ENCODE results near the gene MTA1.

MTA1 gene

DNA sequence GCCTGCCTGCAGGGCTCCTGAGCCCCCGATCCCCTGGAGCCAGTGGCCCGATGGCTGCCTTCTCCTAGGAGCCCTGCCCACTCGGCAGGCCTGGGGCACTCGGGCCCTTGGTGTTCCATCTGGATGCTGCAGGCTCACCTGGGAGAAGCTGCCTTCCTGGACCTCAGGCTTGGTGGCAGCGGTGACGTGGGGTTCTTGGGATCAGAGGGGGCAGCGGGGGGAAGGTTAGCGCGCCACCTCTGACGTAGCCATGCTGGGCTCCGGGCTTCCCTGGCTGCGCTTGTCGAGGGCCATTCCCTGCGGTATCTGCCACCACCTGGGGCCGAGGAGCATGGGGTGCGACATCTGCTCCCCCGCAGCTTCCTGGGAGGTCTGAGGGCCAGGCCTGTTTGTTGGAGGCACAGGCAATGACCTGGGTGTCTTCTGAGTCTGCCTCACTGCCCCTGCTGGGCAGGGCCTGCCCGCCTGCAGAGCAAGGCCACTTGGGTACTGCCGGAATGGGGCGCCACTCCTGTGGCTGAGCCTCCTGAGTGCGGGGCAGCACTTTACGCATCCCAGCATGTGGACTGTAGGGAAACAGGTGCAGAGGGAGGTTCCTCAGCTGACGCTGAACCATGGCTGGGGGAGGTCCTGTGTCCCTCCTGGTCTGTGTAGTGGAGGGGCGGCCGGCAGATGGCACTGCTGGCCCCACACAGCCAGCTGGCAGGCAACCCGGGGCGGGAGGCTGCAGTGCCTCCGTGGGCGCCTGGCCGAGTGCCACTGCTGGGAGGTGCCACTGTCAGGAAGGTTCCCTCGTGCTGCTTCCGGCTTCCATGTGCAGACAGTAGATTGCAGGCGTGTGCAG, 20.3 kb downstream of the MTA1 start:
- H3K4me3 ChIP-seq (ENCODE audit: control insufficient read depth, low read depth, low read length), result no peak overlapping the region
- TF ChIP-seq, protein P1, sequence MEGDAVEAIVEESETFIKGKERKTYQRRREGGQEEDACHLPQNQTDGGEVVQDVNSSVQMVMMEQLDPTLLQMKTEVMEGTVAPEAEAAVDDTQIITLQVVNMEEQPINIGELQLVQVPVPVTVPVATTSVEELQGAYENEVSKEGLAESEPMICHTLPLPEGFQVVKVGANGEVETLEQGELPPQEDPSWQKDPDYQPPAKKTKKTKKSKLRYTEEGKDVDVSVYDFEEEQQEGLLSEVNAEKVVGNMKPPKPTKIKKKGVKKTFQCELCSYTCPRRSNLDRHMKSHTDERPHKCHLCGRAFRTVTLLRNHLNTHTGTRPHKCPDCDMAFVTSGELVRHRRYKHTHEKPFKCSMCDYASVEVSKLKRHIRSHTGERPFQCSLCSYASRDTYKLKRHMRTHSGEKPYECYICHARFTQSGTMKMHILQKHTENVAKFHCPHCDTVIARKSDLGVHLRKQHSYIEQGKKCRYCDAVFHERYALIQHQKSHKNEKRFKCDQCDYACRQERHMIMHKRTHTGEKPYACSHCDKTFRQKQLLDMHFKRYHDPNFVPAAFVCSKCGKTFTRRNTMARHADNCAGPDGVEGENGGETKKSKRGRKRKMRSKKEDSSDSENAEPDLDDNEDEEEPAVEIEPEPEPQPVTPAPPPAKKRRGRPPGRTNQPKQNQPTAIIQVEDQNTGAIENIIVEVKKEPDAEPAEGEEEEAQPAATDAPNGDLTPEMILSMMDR (conservative IDR thresholded peaks at IDR 0.05; ENCODE audit: control insufficient read depth, insufficient read depth, low read depth, low read length), result no peak
- DNase-seq (ENCODE audit: low read depth), result no peak

DNA sequence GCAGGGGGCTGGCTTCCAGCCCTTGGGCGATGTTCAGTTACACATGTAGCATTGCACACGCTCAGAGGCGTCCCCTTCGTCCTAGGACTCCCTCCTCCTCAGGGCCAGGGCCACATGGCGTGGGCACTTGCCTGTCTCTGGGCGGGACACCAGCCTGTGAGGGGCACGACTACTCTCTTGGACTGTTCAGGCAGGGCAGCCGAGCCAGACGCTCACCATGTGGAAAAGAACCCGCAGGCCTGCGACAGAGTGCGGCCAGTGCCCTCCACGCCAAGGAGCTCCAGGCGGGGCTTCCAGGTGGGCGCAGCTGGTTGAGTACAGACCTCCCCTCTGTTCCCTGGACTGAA, 20.9 kb downstream of the MTA1 start:
- TF ChIP-seq, protein P1 (conservative IDR thresholded peaks at IDR 0.05; ENCODE audit: control insufficient read depth, insufficient read depth, low read depth, low read length), result no peak
- no peak for DNase-seq (ENCODE audit: low read depth)

DNA sequence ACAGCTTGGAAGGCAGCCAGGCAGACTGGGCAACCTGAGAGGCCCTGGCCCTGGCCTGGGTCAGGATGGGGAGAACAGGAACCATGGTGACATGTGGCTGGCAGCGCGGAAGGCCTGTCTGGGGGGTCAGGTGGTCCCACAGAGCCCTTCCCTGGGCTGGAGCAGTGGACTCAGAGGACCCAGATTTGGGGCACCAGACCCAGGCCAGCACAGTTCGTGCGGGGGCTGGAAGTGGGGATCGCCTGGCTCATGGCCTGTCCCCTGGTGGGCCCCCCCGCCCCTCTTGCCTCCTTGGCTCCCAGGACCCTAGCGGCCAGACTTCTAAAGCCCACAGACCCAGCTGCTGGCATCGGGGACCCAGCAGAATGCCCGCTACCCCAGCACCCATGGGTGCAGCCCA, 21.4 kb downstream of the MTA1 start:
- no peak for DNase-seq (ENCODE audit: low read depth)
- TF ChIP-seq, protein P1 (conservative IDR thresholded peaks at IDR 0.05; ENCODE audit: control insufficient read depth, insufficient read depth, low read depth, low read length), result no peak
- no peak overlapping the region for H3K4me3 ChIP-seq (ENCODE audit: control insufficient read depth, low read depth, low read length)

More for the DNA sequence above, 20.9 kb downstream of the MTA1 start:
- no peak overlapping the region for H3K4me3 ChIP-seq (ENCODE audit: control insufficient read depth, low read depth, low read length)

DNA sequence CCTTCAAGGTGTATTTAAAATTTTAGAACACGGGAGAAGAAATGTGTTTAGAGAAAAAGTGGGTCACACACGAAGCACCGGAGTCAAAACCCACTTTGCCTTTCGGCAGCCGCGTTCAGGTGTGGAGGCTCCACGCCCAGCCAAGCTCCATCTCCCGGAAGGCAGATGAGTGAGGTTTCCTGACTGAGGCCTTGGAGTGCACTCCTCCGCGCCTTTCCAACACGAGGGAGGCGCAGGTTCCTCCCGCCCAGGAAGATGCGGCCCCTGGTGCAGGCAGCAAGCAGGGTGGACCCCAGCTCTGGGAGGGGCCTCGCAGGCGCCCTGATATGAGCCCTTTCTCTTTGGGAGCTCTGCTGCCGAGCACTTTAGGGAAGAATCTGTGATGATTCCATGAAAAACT, 22.5 kb downstream of the MTA1 start:
- no peak overlapping the region for H3K4me3 ChIP-seq (ENCODE audit: control insufficient read depth, low read depth, low read length)
- TF ChIP-seq, protein P1 (conservative IDR thresholded peaks at IDR 0.05; ENCODE audit: control insufficient read depth, insufficient read depth, low read depth, low read length), result no peak
- no peak for DNase-seq (ENCODE audit: low read depth)

DNA sequence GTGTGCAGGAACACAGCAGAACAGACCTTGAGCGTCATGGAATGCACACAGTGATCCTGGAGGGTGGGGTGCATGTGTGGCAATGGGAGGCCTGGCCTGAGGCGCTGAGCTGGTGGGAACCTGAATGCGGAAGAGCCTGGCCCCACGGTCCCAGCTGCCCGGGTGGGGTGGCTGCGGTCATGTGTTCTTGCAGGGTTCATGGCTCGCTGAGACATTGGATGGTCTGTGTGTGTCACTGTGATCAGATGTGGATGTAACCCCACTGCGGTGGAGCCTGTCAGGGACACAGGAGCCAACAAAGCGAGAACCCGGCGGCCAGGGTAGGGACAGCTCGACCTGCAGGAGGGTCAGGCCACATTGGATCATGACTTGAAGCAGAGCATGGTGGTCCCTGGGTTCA, 23.2 kb downstream of the MTA1 start:
- no peak for DNase-seq (ENCODE audit: low read depth)
- H3K4me3 ChIP-seq (ENCODE audit: control insufficient read depth, low read depth, low read length), result no peak overlapping the region
- TF ChIP-seq, protein P1 (conservative IDR thresholded peaks at IDR 0.05; ENCODE audit: control insufficient read depth, insufficient read depth, low read depth, low read length), result no peak

DNA sequence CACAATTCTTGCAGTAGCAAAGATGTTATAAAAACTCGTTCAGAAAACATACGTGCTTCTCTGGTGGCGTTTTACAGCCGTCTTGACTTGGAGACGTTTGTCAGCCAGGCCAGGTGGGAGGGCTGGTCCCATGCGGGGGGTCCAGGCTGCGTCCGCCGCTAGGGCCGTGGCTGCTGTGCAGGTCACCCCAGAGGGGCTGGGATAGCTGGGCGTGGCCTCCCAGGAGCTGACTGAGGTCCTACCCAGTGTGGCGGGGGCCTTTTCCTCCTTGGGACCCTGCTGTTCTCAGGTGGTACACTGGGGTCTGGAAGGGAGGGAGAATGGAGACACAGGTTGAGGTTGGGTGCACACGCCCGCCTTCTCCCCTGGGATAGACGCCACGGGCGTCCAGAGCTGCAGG, 25.2 kb downstream of the MTA1 start:
- no peak overlapping the region for H3K4me3 ChIP-seq (ENCODE audit: control insufficient read depth, low read depth, low read length)
- TF ChIP-seq, protein P1 (conservative IDR thresholded peaks at IDR 0.05; ENCODE audit: control insufficient read depth, insufficient read depth, low read depth, low read length), result no peak
- no peak for DNase-seq (ENCODE audit: low read depth)
